Sigmoid colon (tissue), 7 donors: Measurements from ENCODE around the gene WNT3. TPM values are rescaled to one million over a fixed set of nuclear protein-coding genes. Genes with fewer than 3 reads are reported as not detected.

ENCODE experiments used
- DNase-seq: peaks from one replicate; pipeline ENCODE4 v3.0.0-alpha.2; 2019
- H3K27ac ChIP-seq, 4 donors: fragments of 200-600 bp; sonication (generic); one replicate each; pipeline ENCODE4 v1.5.1; 2016 to 2019; ENCODE audit warnings: mild to moderate bottlenecking in 1 of 4
- H3K27me3 ChIP-seq, 3 donors: fragments of 200-600 bp; sonication (generic); one replicate each; pipeline ENCODE4 v1.5.1; 2019; ENCODE audit warnings: mild to moderate bottlenecking in 1 of 3
- H3K36me3 ChIP-seq, 4 donors: fragments of 200-600 bp; sonication (generic); one replicate each; pipeline ENCODE4 v1.5.1; 2016 to 2019
- H3K4me1 ChIP-seq, 4 donors: fragments of 200-600 bp; sonication (generic); one replicate each; pipeline ENCODE4 v1.5.1; 2017 to 2019
- H3K4me3 ChIP-seq, 4 donors: fragments of 200-600 bp; sonication (generic); one replicate each; pipeline ENCODE4 v1.5.1; 2017 to 2019; ENCODE audit warnings: mild to moderate bottlenecking in 2 of 4, moderate library complexity in 1 of 4
- H3K9me3 ChIP-seq, 4 donors: fragments of 200-600 bp in 3 of 4; sonication (generic) in 3 of 4; one replicate each; pipeline versions ENCODE4 v1.5.1 to v1.6.1; 2013 to 2019
- EP300 ChIP-seq, 4 donors: sonication (generic); formaldehyde crosslinking; IDR thresholded peaks; one replicate each; pipeline ENCODE4 v1.6.1; 2017; ENCODE audit warnings: antibody characterized with exemption in 4 of 4
- POLR2A ChIP-seq, 2 donors: fragments of 450-650 bp; IDR thresholded peaks; one replicate each; pipeline ENCODE4 v1.6.1; 2016; ENCODE audit warnings: antibody characterized with exemption in 2 of 2, mild to moderate bottlenecking in 2 of 2, moderate library complexity in 2 of 2
- POLR2AphosphoS5 ChIP-seq, 4 donors: sonication (generic); formaldehyde crosslinking; IDR thresholded peaks; one replicate each; pipeline ENCODE4 v1.6.1; 2017; ENCODE audit warnings: antibody characterized with exemption in 4 of 4
- WGBS, 2 donors: extraction: QIAGEN DNeasy Blood & Tissue Kit; methylation state at CpG; one replicate each; pipeline ENCODE4 v1.1.7; 2013; 5-methylcytosine and 5-hydroxymethylcytosine counted together
- intact Hi-C: fragments of 100-400 bp; cut with DNase I; formaldehyde crosslinking; loops from one replicate; pipeline ENCODE4 v1.15.1; 2023
- polyA plus RNA-seq, 3 donors: library from polyadenylated mRNA; stranded (reverse); fragments of 200-250 nt; gene quantifications; one replicate each; pipeline ENCODE4 v1.2.3, GENCODE V29; 2013
- total RNA-seq, 4 donors: library from RNA; depleted of rRNA; stranded (reverse); fragments of >200 nt; gene quantifications; one replicate each; pipeline ENCODE4 v1.1.0, GENCODE V29; 2016
- TF ChIP-seq, protein P1 (sequence below), 4 experiments: fragments of 450-650 bp in 3 of 4; fragments of 200-600 bp in 1 of 4; IDR thresholded peaks; one replicate each; pipeline ENCODE4 v1.5.1; 2016 to 2019; ENCODE audit warnings: antibody characterized with exemption in 4 of 4, mild to moderate bottlenecking in 3 of 4, moderate library complexity in 2 of 4
- donor health status: healthy with polysubstance abuse.
- donor health status: Bipolar disorder and iron deficiency.
- donor health status: healthy.

The WNT3 gene
- total and polyA plus RNA-seq, 7 donors: under 0.01 to 0.71 (median 0.52) TPM; not detected in 1

DNA sequence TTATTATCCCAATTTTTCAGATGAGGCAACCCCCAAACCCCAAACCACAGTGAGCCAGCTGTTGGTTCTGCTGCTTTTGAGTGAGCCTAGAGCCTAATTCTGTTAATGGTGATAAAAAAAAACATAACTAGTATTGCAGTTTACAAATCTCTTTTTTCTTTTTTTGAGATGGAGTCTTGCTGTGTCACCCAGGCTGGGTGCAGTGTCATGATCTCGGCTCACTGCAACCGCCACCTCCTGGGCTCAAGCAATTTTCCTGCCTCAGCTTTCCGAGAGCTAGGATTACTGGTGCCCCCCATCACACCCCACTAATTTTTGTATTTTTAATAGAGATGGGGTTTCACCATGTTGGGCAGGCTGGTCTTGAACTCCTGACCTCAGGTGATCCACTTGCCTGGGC is 36.0 kb upstream of the WNT3 start:
- Histone ChIP-seq H3K4me3 (no peak overlapping the region), H3K4me1 (peaks cover 0 to 14% (median 14%) of the 10 kb centered on the region in 4 donors), H3K27me3 (peaks cover 16 to 60% (median 33%) of the 10 kb centered on the region in 3 donors), H3K9me3 (no peaks in the 10 kb centered on the region), H3K27ac (no peak overlapping the region), H3K36me3 (no peaks in the 10 kb centered on the region)
- TF ChIP-seq, protein P1, sequence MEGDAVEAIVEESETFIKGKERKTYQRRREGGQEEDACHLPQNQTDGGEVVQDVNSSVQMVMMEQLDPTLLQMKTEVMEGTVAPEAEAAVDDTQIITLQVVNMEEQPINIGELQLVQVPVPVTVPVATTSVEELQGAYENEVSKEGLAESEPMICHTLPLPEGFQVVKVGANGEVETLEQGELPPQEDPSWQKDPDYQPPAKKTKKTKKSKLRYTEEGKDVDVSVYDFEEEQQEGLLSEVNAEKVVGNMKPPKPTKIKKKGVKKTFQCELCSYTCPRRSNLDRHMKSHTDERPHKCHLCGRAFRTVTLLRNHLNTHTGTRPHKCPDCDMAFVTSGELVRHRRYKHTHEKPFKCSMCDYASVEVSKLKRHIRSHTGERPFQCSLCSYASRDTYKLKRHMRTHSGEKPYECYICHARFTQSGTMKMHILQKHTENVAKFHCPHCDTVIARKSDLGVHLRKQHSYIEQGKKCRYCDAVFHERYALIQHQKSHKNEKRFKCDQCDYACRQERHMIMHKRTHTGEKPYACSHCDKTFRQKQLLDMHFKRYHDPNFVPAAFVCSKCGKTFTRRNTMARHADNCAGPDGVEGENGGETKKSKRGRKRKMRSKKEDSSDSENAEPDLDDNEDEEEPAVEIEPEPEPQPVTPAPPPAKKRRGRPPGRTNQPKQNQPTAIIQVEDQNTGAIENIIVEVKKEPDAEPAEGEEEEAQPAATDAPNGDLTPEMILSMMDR (IDR thresholded peaks at IDR 0.05): no peak
- TF ChIP-seq POLR2A (IDR thresholded peaks at IDR 0.05): no peak
- TF ChIP-seq EP300 (IDR thresholded peaks at IDR 0.05): no peak
- no peak for TF ChIP-seq POLR2AphosphoS5 (IDR thresholded peaks at IDR 0.05)
- intact Hi-C loops: no loop called here
- 90 to 97% methylated on average over 3 of the region's 3 CpGs for WGBS, 2 donors
- DNase-seq: no peak

DNA sequence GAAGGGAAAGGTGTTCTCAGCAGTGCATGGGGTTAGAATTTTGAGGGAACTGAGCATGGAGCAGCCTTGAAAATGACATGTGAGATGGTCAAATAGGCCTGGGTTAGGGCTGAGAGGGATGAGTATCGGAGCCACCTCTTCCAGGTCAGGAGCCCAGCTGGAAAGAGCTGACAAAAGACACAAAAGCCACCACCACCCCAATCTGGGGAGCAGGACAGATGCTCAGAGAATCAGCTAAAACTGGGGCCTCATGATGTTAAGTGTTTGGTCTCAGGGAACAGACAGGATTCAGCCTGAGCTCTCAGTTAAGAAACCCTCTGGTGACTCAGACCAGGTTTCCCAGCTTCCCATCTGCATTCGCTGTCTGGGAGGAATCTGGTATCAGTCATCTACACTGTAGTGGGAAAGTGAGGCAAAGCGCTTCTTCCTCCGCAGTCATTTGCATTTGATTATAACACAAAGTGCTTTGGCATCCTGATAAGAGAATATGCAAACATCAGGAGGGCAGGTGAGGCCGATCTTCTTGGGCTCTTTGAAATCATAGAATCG is 35.5 kb upstream of the WNT3 start:
- H3K9me3 ChIP-seq: no peaks in the 10 kb centered on the region
- no peaks in the 10 kb centered on the region for H3K36me3 ChIP-seq
- H3K27me3 ChIP-seq: peaks cover 16 to 66% (median 37%) of the 10 kb centered on the region in 3 donors
- no peak for DNase-seq
- TF ChIP-seq, protein P1 (IDR thresholded peaks at IDR 0.05): no peak
- no peak for TF ChIP-seq POLR2A (IDR thresholded peaks at IDR 0.05)
- TF ChIP-seq EP300 (IDR thresholded peaks at IDR 0.05): no peak
- TF ChIP-seq POLR2AphosphoS5 (IDR thresholded peaks at IDR 0.05): no peak
- H3K27ac ChIP-seq: no peak overlapping the region
- H3K4me3 ChIP-seq: no peak overlapping the region
- 82 to 89% methylated on average over 6 of the region's 6 CpGs for WGBS, 2 donors
- H3K4me1 ChIP-seq: peaks cover 0 to 14% (median 14%) of the 10 kb centered on the region in 4 donors
- intact Hi-C loops: no loop called here

DNA sequence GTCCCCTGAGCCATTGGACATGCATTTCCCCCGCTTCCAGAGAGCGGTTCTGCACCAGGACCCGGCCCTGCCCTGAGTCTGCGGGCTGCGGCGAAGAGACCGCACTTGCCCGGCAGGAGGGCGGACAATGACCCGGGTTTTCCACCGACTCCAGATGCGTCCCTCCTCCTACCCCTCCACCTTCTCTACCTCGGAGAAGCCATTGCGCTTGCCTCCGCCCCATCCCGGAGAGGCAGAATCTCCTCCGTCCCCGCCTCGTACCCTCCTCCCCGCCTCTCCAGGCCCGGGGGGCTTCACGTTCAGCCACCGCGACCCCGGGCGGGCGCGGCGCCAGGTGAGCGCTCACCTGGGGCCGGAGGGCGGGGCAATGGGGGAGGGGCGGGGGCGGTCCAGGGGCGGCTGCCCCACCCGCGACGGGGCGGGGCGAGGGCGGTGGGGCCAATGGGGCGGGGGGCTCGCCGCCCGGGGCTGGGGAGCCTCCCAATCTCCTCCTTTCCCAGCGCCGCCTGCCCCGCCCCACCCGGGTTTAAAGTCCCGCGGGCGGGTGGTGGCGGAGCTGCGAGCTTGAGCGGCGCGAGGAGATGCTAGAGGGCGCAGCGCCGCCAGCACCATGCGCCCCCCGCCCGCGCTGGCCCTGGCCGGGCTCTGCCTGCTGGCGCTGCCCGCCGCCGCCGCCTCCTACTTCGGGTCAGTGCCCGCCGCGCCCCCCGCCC is 32.7 kb upstream of the WNT3 start, which contains the start of gene WNT9B:
Gene WNT9B, plus strand, starts transcription at position 555 of the 713 bp plus-strand sequence. Its CDS starts 56 bp downstream, at position 611.
- Histone ChIP-seq H3K9me3 (no peaks in the 10 kb centered on the region), H3K4me1 (peaks cover 0 to 14% (median 14%) of the 10 kb centered on the region in 4 donors), H3K4me3 (peak within 1 kb of the TSS in 3 of 4 donors; percentile 13 to 45 (median 42)), H3K36me3 (no peaks in the 10 kb centered on the region), H3K27me3 (peaks cover 16 to 84% (median 44%) of the 10 kb centered on the region in 3 donors), H3K27ac (no peak within 1 kb of the TSS)
- no peak for DNase-seq
- WGBS, 2 donors: 2% methylated on average over 75 of the region's 75 CpGs
- TF ChIP-seq EP300 (IDR thresholded peaks at IDR 0.05) (no peak), POLR2AphosphoS5 (IDR thresholded peaks at IDR 0.05) (no peak), POLR2A (IDR thresholded peaks at IDR 0.05) (no peak)
- TF ChIP-seq, protein P1 (IDR thresholded peaks at IDR 0.05): no peak
- intact Hi-C loops: no loop called here

DNA sequence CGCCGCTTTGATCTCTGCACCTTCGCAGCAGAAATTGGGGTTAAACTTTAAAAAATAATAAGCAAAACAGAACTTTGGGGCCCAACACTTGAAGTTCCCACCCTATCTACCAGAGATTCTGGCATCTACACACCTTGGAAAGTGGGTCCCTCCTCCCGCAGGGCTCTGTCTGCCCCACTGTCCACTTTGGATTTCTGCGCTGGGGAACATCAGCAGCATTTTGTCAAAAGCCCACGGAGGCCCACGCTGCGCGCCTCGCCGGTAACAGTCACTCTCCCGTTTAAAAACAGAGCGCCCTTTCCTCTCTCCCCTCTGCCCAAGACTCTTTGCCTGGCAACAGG is 32.2 kb upstream of the WNT3 start:
- Histone ChIP-seq H3K4me1 (peaks cover 0 to 14% (median 14%) of the 10 kb centered on the region in 4 donors), H3K4me3 (peak overlapping the region in 2 of 4 donors; percentile 13 to 45), H3K27ac (no peak overlapping the region), H3K9me3 (no peaks in the 10 kb centered on the region), H3K36me3 (no peaks in the 10 kb centered on the region), H3K27me3 (peaks cover 16 to 89% (median 44%) of the 10 kb centered on the region in 3 donors)
- WGBS, 2 donors: 40 to 46% methylated on average over 13 of the region's 13 CpGs
- TF ChIP-seq, protein P1 (IDR thresholded peaks at IDR 0.05): no peak
- TF ChIP-seq EP300 (IDR thresholded peaks at IDR 0.05) (no peak), POLR2A (IDR thresholded peaks at IDR 0.05) (no peak), POLR2AphosphoS5 (IDR thresholded peaks at IDR 0.05) (no peak)
- intact Hi-C loops: no loop called here
- DNase-seq: no peak
